ENCODE data around the gene MAP2K3.

Gene MAP2K3

GRCh38 chr17:21278450-21279197 is 5.9 kb upstream of the MAP2K3 start:
- ATAC-seq: no peak
- TF ChIP-seq ZFP30 (CRISPR knock-in tag; IDR thresholded peaks at IDR 0.05) (no peak), CSDC2 (CRISPR knock-in tag; IDR thresholded peaks at IDR 0.05) (no peak), GLIS3 (CRISPR knock-in tag; IDR thresholded peaks at IDR 0.05) (no peak), ARNTL (CRISPR knock-in tag; IDR thresholded peaks at IDR 0.05; ENCODE audit: borderline replicate concordance, low read depth) (no peak), PPARA (CRISPR knock-in tag; IDR thresholded peaks at IDR 0.05; ENCODE audit: borderline replicate concordance) (no peak), RARB (CRISPR knock-in tag; IDR thresholded peaks at IDR 0.05) (no peak), BACH2 (CRISPR knock-in tag; IDR thresholded peaks at IDR 0.05; ENCODE audit: borderline replicate concordance) (no peak)

GRCh38 chr17:21279198-21279535 is 5.3 kb upstream of the MAP2K3 start:
- ATAC-seq: no peak
- TF ChIP-seq ZFP3 (CRISPR knock-in tag; IDR thresholded peaks at IDR 0.05): no peak
- TF ChIP-seq BACH2 (CRISPR knock-in tag; IDR thresholded peaks at IDR 0.05; ENCODE audit: borderline replicate concordance): no peak
- TF ChIP-seq TOX (CRISPR knock-in tag; IDR thresholded peaks at IDR 0.05; ENCODE audit: borderline replicate concordance): no peak
- TF ChIP-seq GLIS3 (CRISPR knock-in tag; IDR thresholded peaks at IDR 0.05): no peak
- TF ChIP-seq ZNF8 (CRISPR knock-in tag; IDR thresholded peaks at IDR 0.05): no peak
- no peak for TF ChIP-seq CREB5 (CRISPR knock-in tag; IDR thresholded peaks at IDR 0.05; ENCODE audit: low read depth)
- no peak for TF ChIP-seq TSHZ2 (CRISPR knock-in tag; IDR thresholded peaks at IDR 0.05)
- no peak for TF ChIP-seq PPARA (CRISPR knock-in tag; IDR thresholded peaks at IDR 0.05; ENCODE audit: borderline replicate concordance)
- no peak for TF ChIP-seq ZNF565 (CRISPR knock-in tag; conservative IDR thresholded peaks at IDR 0.05; ENCODE audit: low read depth)
- no peak for TF ChIP-seq OSR1 (CRISPR knock-in tag; IDR thresholded peaks at IDR 0.05)
- TF ChIP-seq POU6F1 (CRISPR knock-in tag; IDR thresholded peaks at IDR 0.05; ENCODE audit: borderline replicate concordance, low read depth): no peak
- TF ChIP-seq CSRNP3 (CRISPR knock-in tag; IDR thresholded peaks at IDR 0.05): no peak
- TF ChIP-seq PATZ1 (CRISPR knock-in tag; IDR thresholded peaks at IDR 0.05; ENCODE audit: borderline replicate concordance): no peak
- no peak for TF ChIP-seq TCF4 (CRISPR knock-in tag; IDR thresholded peaks at IDR 0.05; ENCODE audit: borderline replicate concordance)
- TF ChIP-seq ESRRG (CRISPR knock-in tag; IDR thresholded peaks at IDR 0.05): no peak
- TF ChIP-seq SNAI2 (CRISPR knock-in tag; IDR thresholded peaks at IDR 0.05): no peak
- TF ChIP-seq ARNTL (CRISPR knock-in tag; IDR thresholded peaks at IDR 0.05; ENCODE audit: borderline replicate concordance, low read depth): no peak

- ATAC-seq: no peak
- TF ChIP-seq ZNF70 (CRISPR knock-in tag; IDR thresholded peaks at IDR 0.05): no peak
- TF ChIP-seq TCF4 (CRISPR knock-in tag; IDR thresholded peaks at IDR 0.05; ENCODE audit: borderline replicate concordance): no peak
- TF ChIP-seq ISL1 (CRISPR knock-in tag; IDR thresholded peaks at IDR 0.05): no peak
- no peak for TF ChIP-seq CSRNP3 (CRISPR knock-in tag; IDR thresholded peaks at IDR 0.05)
- no peak for TF ChIP-seq GLIS3 (CRISPR knock-in tag; IDR thresholded peaks at IDR 0.05)
- TF ChIP-seq ARNTL (CRISPR knock-in tag; IDR thresholded peaks at IDR 0.05; ENCODE audit: borderline replicate concordance, low read depth): no peak
- TF ChIP-seq ESRRG (CRISPR knock-in tag; IDR thresholded peaks at IDR 0.05): no peak
- no peak for TF ChIP-seq ZNF8 (CRISPR knock-in tag; IDR thresholded peaks at IDR 0.05)
- no peak for TF ChIP-seq SNAI2 (CRISPR knock-in tag; IDR thresholded peaks at IDR 0.05)
- TF ChIP-seq ZFP30 (CRISPR knock-in tag; IDR thresholded peaks at IDR 0.05): no peak
- no peak for TF ChIP-seq OSR1 (CRISPR knock-in tag; IDR thresholded peaks at IDR 0.05)
- TF ChIP-seq ZNF565 (CRISPR knock-in tag; conservative IDR thresholded peaks at IDR 0.05; ENCODE audit: low read depth): no peak
- TF ChIP-seq POU6F1 (CRISPR knock-in tag; IDR thresholded peaks at IDR 0.05; ENCODE audit: borderline replicate concordance, low read depth): no peak
- TF ChIP-seq TOX (CRISPR knock-in tag; IDR thresholded peaks at IDR 0.05; ENCODE audit: borderline replicate concordance): no peak
- TF ChIP-seq CREB5 (CRISPR knock-in tag; IDR thresholded peaks at IDR 0.05; ENCODE audit: low read depth): no peak
These were observed 4.9 kb upstream of the MAP2K3 start for GRCh38 chr17:21279582-21279981.
